AG20443 (cell line): Measurements from ENCODE around the gene AP1S1.

Experiments used
- DNase-seq: peaks from one replicate; pipeline ENCODE4 v3.0.0; 2012; ENCODE audit warnings: low spot score, mixed read lengths

AP1S1 gene

GRCh38 chr7:101201695-101202602 lies 47.7 kb downstream of the AP1S1 start:
- DNase-seq, result peak; percentile 43

DNA sequence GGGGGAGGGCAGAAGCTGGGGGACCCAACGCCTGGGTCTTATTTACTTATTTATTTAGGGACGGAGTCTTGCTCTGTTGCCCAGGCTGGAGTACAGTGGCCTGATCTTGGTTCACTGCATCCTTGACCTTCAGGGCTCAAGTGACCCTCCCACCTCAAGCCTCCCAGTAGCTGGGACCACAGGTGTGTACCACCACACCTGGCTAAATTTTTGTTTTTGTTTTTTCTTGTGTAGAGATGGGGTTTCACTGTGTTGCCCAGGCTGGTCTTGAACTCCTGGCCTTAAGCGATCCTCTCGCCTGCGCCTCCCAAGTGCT lies 48.3 kb downstream of the AP1S1 start:
- no peak for DNase-seq

GRCh38 chr7:101203740-101204738 lies 49.8 kb downstream of the AP1S1 start:
- peak; percentile 46 for DNase-seq

GRCh38 chr7:101205901-101206664 lies 51.8 kb downstream of the AP1S1 start:
- DNase-seq, result no peak

DNA sequence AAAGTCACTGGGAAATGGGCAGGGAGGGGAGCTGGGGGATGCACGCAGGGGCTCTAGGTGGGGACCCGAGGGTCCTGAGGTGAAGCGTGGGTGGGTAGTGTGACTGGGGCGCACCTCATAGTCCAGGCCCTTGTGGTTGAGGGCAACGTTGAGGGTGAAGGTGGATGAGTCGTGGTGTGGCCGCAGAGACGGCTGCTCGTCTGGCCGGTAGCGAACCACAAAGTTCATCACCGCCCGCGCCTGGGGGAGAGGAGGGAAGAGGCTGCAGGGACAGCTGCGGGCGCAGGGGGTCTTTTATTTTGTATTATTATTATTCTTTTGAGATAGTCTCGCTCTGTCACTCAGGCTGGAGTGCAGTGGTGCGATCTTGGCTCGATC lies 52.4 kb downstream of the AP1S1 start:
- no peak for DNase-seq

DNA sequence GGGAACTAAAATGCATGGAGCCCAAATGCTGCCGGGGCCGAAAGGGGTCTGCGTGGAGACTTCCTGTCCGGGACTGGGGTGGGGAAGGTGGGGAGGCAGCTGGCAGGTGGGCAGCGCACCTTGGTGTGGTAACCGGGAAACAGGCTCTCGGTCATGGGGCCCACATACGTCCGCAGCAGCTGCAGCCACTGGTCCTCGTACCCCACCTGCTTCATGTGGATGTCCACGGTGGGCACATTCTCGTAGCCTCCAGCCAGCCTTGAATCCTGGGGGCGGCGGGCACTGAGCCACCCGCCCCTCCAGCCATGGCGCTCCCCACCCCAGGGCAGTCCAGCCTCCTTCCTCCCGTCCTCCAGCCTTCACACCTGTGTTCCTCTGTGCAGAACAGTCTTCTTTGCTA lies 53.2 kb downstream of the AP1S1 start:
- no peak for DNase-seq

DNA sequence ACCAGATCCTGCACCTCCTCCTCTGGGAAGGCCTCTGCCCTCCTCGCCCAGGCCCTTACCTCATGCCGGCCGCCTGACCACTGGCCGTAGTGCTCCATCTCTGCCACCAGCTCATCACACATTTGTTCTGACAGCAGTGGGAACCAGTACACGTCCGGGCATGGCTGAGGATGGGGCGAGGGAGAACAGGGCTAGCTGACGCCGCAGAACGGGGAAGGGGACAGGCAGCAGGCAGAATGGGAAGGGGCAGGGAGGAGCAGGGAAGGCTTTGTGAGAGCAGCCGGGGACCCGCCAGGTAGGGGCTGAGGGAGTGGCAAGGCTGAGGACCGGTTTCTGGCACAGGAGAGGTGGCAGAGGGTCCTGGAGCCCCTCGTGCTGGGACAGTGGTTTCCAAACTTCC lies 54.5 kb downstream of the AP1S1 start:
- DNase-seq, result no peak

GRCh38 chr7:101210143-101210542 lies 55.9 kb downstream of the AP1S1 start:
- no peak for DNase-seq
